CD4-positive, alpha-beta T cell (primary cell): Measurements from ENCODE around the gene ACTN4. TPM values are rescaled to one million over a fixed set of nuclear protein-coding genes. Genes with fewer than 3 reads are reported as not detected.

Experiments used
- ATAC-seq: fragments of 200-7000 bp; cut with Tn5 transposase; one replicate; pipeline ENCODE4 v1.10.0; 2022; ENCODE audit warnings: mild to moderate bottlenecking; ENCODE audit not compliant: poor library complexity
- CTCF ChIA-PET: fragments of 350-600 bp; sonication (Branson Sonifier 250); formaldehyde crosslinking; loops from one replicate; lab custom pipeline; 2021; ENCODE audit warnings: antibody characterized with exemption, inconsistent platforms; lab: Charles Lee
- POLR2A ChIA-PET: fragments of 350-600 bp; sonication (Branson Sonifier 250); formaldehyde crosslinking; loops from one replicate; lab custom pipeline; 2021; ENCODE audit warnings: antibody characterized with exemption, inconsistent platforms; lab: Charles Lee
- DNase-seq, 14 experiments: peaks; one replicate each; pipeline ENCODE4 v3.0.0-alpha.2; 2013 to 2020; ENCODE audit warnings: mixed read lengths in 2 of 14
- H3K27ac ChIP-seq, 2 donors: one replicate each; pipeline versions ENCODE4 v1.5.1 to v1.7.0; 2013; ENCODE audit warnings: low read length in 2 of 2, low read depth in 1 of 2, mild to moderate bottlenecking in 1 of 2
- H3K27me3 ChIP-seq, 2 experiments: 1 replicate in 1 of 2; 2 replicates in 1 of 2; pipeline versions ENCODE4 v1.6.1 to v1.7.0; 2013; ENCODE audit warnings: low read length in 2 of 2, control low read depth in 1 of 2, mild to moderate bottlenecking in 1 of 2, moderate library complexity in 1 of 2; ENCODE audit not compliant: insufficient read depth in 2 of 2, control insufficient read depth in 1 of 2
- H3K36me3 ChIP-seq: one replicate; pipeline ENCODE4 v1.6.1; 2013; ENCODE audit warnings: low read length, control low read depth; ENCODE audit not compliant: insufficient read depth
- H3K4me1 ChIP-seq: one replicate; pipeline ENCODE4 v1.6.1; 2013; ENCODE audit warnings: low read length, control low read depth; ENCODE audit not compliant: insufficient read depth
- H3K4me3 ChIP-seq: one replicate; pipeline ENCODE4 v1.5.1; 2013; ENCODE audit warnings: mild to moderate bottlenecking, low read length, moderate library complexity
- H3K9me3 ChIP-seq, 2 experiments: 1 replicate in 1 of 2; 2 replicates in 1 of 2; pipeline versions ENCODE4 v1.6.1 to v1.7.0; 2013; ENCODE audit warnings: low read length in 2 of 2, mild to moderate bottlenecking in 2 of 2, control low read depth in 1 of 2, moderate library complexity in 1 of 2; ENCODE audit not compliant: control insufficient read depth in 1 of 2, insufficient read depth in 1 of 2
- H3K27ac Mint-ChIP-seq: one replicate; pipeline ENCODE4 v1.8.0; 2020; ENCODE audit warnings: mixed read lengths
- H3K27me3 Mint-ChIP-seq: one replicate; pipeline ENCODE4 v1.8.0; 2021; ENCODE audit warnings: mixed read lengths
- H3K36me3 Mint-ChIP-seq: one replicate; pipeline ENCODE4 v1.8.0; 2021; ENCODE audit warnings: low read depth, mixed read lengths
- H3K4me1 Mint-ChIP-seq: one replicate; pipeline ENCODE4 v1.8.0; 2021; ENCODE audit warnings: low read depth, mixed read lengths
- H3K4me3 Mint-ChIP-seq: one replicate; pipeline ENCODE4 v1.8.0; 2020; ENCODE audit warnings: mild to moderate bottlenecking, mixed read lengths
- H3K9me3 Mint-ChIP-seq: one replicate; pipeline ENCODE4 v1.8.0; 2020; ENCODE audit warnings: mixed read lengths
- CTCF ChIP-seq: fragments of 200-600 bp; IDR thresholded peaks from one replicate; pipeline ENCODE4 v1.8.0; 2022; ENCODE audit warnings: antibody characterized with exemption, mild to moderate bottlenecking
- intact Hi-C, 2 experiments: fragments of 100-400 bp; cut with DNase I in 1 of 2; cut with micrococcal nuclease in 1 of 2; formaldehyde crosslinking; loops; one replicate each; pipeline versions ENCODE4 v1.15.1 to v1.9.0; 2023 to 2025; cut with DNase I, micrococcal nuclease
- total RNA-seq, 174 experiments: library from RNA in 2 of 174; stranded (reverse) in 2 of 174; gene quantifications; one replicate each; pipeline ENCODE4 v1.2.3 and lab custom pipeline; 2021 to 2026

The ACTN4 gene
- total RNA-seq, 2 experiments from 2014 or later = 70.3 to 84.0 TPM

- no peak for TF ChIP-seq CTCF
- H3K4me3 ChIP-seq = peak overlapping the region; percentile 60
Observed at GRCh38 chr19:38734426-38735256, 87.2 kb downstream of the ACTN4 start.

GRCh38 chr19:38735257-38735686, 87.8 kb downstream of the ACTN4 start:
- Histone ChIP-seq H3K9me3 (no peaks in the 10 kb centered on the region), H3K4me1 (peaks cover 64% of the 10 kb centered on the region), H3K36me3 (peaks cover 3% of the 10 kb centered on the region), H3K4me3 (peak overlapping the region; percentile 60), H3K27me3 (no peaks in the 10 kb centered on the region), H3K27ac (no peak overlapping the region)
- H3K4me3 Mint-ChIP-seq = peak overlapping the region; percentile 83
- peak; percentile 25 for ATAC-seq
- peaks cover 44% of the 10 kb centered on the region for H3K4me1 Mint-ChIP-seq
- DNase-seq = peak in 7 of 14 experiments; percentile 31 to 73 (median 43)
- intact Hi-C loops = loop anchor here in 1 of 2 experiments (10.0 kb wide), 1 partner anchor 110 kb away; the partner anchor contains the start of gene HNRNPL
- H3K36me3 Mint-ChIP-seq = no peaks in the 10 kb centered on the region
- H3K27ac Mint-ChIP-seq = peak overlapping the region; percentile 83
- POLR2A ChIA-PET = interaction anchor here (1.0 to 1.8 kb wide), 4 partner anchors 35 to 195 kb away, joined by 4 to 8 read pairs (median 5); partner anchors contain the start of genes MRPS12 and SARS2
- no peaks in the 10 kb centered on the region for H3K9me3 Mint-ChIP-seq
- no peak for TF ChIP-seq CTCF
- peaks cover 5% of the 10 kb centered on the region for H3K27me3 Mint-ChIP-seq
- CTCF ChIA-PET = interaction anchor here (0.7 to 2.5 kb wide), 4 partner anchors 49 to 195 kb away, joined by 3 to 16 read pairs (median 4); partner anchors contain the start of genes MRPS12 and SARS2

More at GRCh38 chr19:38734426-38735256, 87.2 kb downstream of the ACTN4 start:
- Mint-ChIP-seq H3K27me3 (peaks cover 5% of the 10 kb centered on the region), H3K9me3 (no peaks in the 10 kb centered on the region), H3K27ac (peak overlapping the region; percentile 83), H3K36me3 (peaks cover 4% of the 10 kb centered on the region), H3K4me1 (peaks cover 43% of the 10 kb centered on the region), H3K4me3 (peak overlapping the region; percentile 83)
- intact Hi-C loops = loop anchor here (1.0 to 10.0 kb wide), 7 partner anchors 87 to 342 kb away; partner anchors contain the start of genes ACTN4 (in 1 of the 2), HNRNPL (in 1 of the 2), MRPS12 (in 1 of the 2) and RINL (in 1 of the 2)
- POLR2A ChIA-PET = interaction anchor here (1.0 to 1.8 kb wide), 4 partner anchors 35 to 196 kb away, joined by 4 to 8 read pairs (median 5); partner anchors contain the start of genes MRPS12 and SARS2
- Histone ChIP-seq H3K27ac (peak overlapping the region; percentile 29 to 65), H3K9me3 (no peaks in the 10 kb centered on the region), H3K36me3 (peaks cover 3% of the 10 kb centered on the region), H3K4me1 (peaks cover 61% of the 10 kb centered on the region), H3K27me3 (no peaks in the 10 kb centered on the region)
- CTCF ChIA-PET = interaction anchor here (0.7 to 2.5 kb wide), 6 partner anchors 48 to 195 kb away, joined by 3 to 16 read pairs (median 3); partner anchors contain the start of genes MRPS12 and SARS2
- peak; percentile 32 for ATAC-seq
- peak in 6 of 14 experiments; percentile 16 to 75 (median 59) for DNase-seq

GRCh38 chr19:38736036-38736412, 88.6 kb downstream of the ACTN4 start:
- no peaks in the 10 kb centered on the region for H3K36me3 Mint-ChIP-seq
- POLR2A ChIA-PET = no interaction called here
- H3K36me3 ChIP-seq = peaks cover under 1% of the 10 kb centered on the region
- CTCF ChIA-PET = no interaction called here
- H3K27me3 Mint-ChIP-seq = peaks cover 5% of the 10 kb centered on the region
- TF ChIP-seq CTCF = no peak
- no peak overlapping the region for H3K27ac Mint-ChIP-seq
- no peaks in the 10 kb centered on the region for H3K9me3 ChIP-seq
- H3K4me3 Mint-ChIP-seq = peak overlapping the region; percentile 54
- peaks cover 65% of the 10 kb centered on the region for H3K4me1 ChIP-seq
- H3K4me1 Mint-ChIP-seq = peaks cover 44% of the 10 kb centered on the region
- DNase-seq = peak; percentile 23 to 88 (median 52)
- peak overlapping the region; percentile 41 for H3K4me3 ChIP-seq
- ATAC-seq = peak; percentile 57
- intact Hi-C loops = loop anchor here in 1 of 2 experiments (10.0 kb wide), 1 partner anchor 109 kb away; the partner anchor contains the start of gene HNRNPL
- H3K9me3 Mint-ChIP-seq = no peaks in the 10 kb centered on the region
- no peaks in the 10 kb centered on the region for H3K27me3 ChIP-seq
- H3K27ac ChIP-seq = no peak overlapping the region
